HG03139 (cell line): ENCODE measurements around the gene PDE3B.
"Not testable (repeated sequence)": the region's sequence is repeated elsewhere in the genome, so short reads cannot be mapped to it uniquely, and the experiment has no call there.

ENCODE experiments used
- ATAC-seq: cut with Tn5 transposase; IDR thresholded peaks from one replicate; pipeline ENCODE4 v1.9.1; 2021; ENCODE audit not compliant: unreplicated experiment

Gene PDE3B

GRCh38 chr11:14643697-14644225 is at the start of gene PDE3B:
PDE3B (plus strand) TSS chr11:14643804; CDS start chr11:14644076, 272 bp downstream.
- peak; percentile 66 for ATAC-seq

GRCh38 chr11:14595261-14595660 is 48.3 kb upstream of the PDE3B start:
- ATAC-seq, result not testable (repeated sequence)

- no peak for ATAC-seq
These were observed 35.9 kb upstream of the PDE3B start for GRCh38 chr11:14607713-14608112.

GRCh38 chr11:14609902-14610301 is 33.7 kb upstream of the PDE3B start:
- no peak for ATAC-seq

- no peak for ATAC-seq
These were observed 31.7 kb upstream of the PDE3B start for GRCh38 chr11:14611939-14612338.

- ATAC-seq, result no peak
These were observed 30.9 kb upstream of the PDE3B start for GRCh38 chr11:14612694-14613093.

GRCh38 chr11:14614091-14614622 is 29.4 kb upstream of the PDE3B start:
- no peak for ATAC-seq

- no peak for ATAC-seq
These were observed 26.2 kb upstream of the PDE3B start for GRCh38 chr11:14617241-14618027.

GRCh38 chr11:14618060-14618459 is 25.5 kb upstream of the PDE3B start:
- no peak for ATAC-seq

GRCh38 chr11:14619603-14620531 is 23.7 kb upstream of the PDE3B start:
- no peak for ATAC-seq

GRCh38 chr11:14622223-14622954 is 21.2 kb upstream of the PDE3B start:
- no peak for ATAC-seq

GRCh38 chr11:14623036-14623435 is 20.6 kb upstream of the PDE3B start:
- no peak for ATAC-seq

GRCh38 chr11:14625586-14626205 is 17.9 kb upstream of the PDE3B start:
- no peak for ATAC-seq

- no peak for ATAC-seq
These were observed 17.0 kb upstream of the PDE3B start for GRCh38 chr11:14626650-14627049.

GRCh38 chr11:14633506-14634224 is 9.9 kb upstream of the PDE3B start:
- ATAC-seq, result not testable (repeated sequence)

- ATAC-seq, result no peak
These were observed 8.8 kb upstream of the PDE3B start for GRCh38 chr11:14634813-14635212.

- no peak for ATAC-seq
These were observed 8.1 kb upstream of the PDE3B start for GRCh38 chr11:14635546-14635945.

- ATAC-seq, result no peak
These were observed 7.5 kb upstream of the PDE3B start for GRCh38 chr11:14636119-14636518.

GRCh38 chr11:14637868-14638409 is 5.7 kb upstream of the PDE3B start:
- ATAC-seq, result no peak
